A549 (cell line): ENCODE data around the gene HS3ST5.

Experiments
- BHLHE40 ChIP-seq: IDR thresholded peaks from 2 replicates; pipeline ENCODE4 v1.6.1; 2012; ENCODE audit warnings: low read depth, low read length, inconsistent platforms
- HDAC2 ChIP-seq: fragments of 200-600 bp; sonication (generic); IDR thresholded peaks from 2 replicates; pipeline ENCODE4 v1.6.1; 2016
- MAFK ChIP-seq: fragments of 450-650 bp; IDR thresholded peaks from 2 replicates; pipeline ENCODE4 v1.6.1; 2014; ENCODE audit not compliant: partially characterized antibody
- POLR2A ChIP-seq: IDR thresholded peaks from 2 replicates; pipeline ENCODE4 v1.6.1; 2012; ENCODE audit warnings: mild to moderate bottlenecking, low read length
- RAD21 ChIP-seq, 2 experiments: fragments of >200 bp in 1 of 2; sonication (Bioruptor Twin) in 1 of 2; formaldehyde crosslinking in 1 of 2; IDR thresholded peaks in 1 of 2; conservative IDR thresholded peaks in 1 of 2; 2 replicates in 1 of 2; 3 replicates in 1 of 2; pipeline ENCODE4 v1.6.1; 2012 to 2018; ENCODE audit warnings: inconsistent platforms in 1 of 2
- SMC3 ChIP-seq: fragments of >200 bp; sonication (Bioruptor Twin); formaldehyde crosslinking; IDR thresholded peaks from 3 replicates; pipeline ENCODE4 v1.6.1; 2018; ENCODE audit warnings: inconsistent platforms
- ZC3H11A ChIP-seq: fragments of 450-650 bp; IDR thresholded peaks from 2 replicates; pipeline ENCODE4 v1.6.1; 2014; ENCODE audit warnings: antibody characterized with exemption, mild to moderate bottlenecking
- TF ChIP-seq, protein P1 (sequence below): fragments of >200 bp; sonication (Bioruptor Twin); formaldehyde crosslinking; IDR thresholded peaks from 3 replicates; pipeline ENCODE4 v1.5.1; 2016

- TF ChIP-seq, protein P1, sequence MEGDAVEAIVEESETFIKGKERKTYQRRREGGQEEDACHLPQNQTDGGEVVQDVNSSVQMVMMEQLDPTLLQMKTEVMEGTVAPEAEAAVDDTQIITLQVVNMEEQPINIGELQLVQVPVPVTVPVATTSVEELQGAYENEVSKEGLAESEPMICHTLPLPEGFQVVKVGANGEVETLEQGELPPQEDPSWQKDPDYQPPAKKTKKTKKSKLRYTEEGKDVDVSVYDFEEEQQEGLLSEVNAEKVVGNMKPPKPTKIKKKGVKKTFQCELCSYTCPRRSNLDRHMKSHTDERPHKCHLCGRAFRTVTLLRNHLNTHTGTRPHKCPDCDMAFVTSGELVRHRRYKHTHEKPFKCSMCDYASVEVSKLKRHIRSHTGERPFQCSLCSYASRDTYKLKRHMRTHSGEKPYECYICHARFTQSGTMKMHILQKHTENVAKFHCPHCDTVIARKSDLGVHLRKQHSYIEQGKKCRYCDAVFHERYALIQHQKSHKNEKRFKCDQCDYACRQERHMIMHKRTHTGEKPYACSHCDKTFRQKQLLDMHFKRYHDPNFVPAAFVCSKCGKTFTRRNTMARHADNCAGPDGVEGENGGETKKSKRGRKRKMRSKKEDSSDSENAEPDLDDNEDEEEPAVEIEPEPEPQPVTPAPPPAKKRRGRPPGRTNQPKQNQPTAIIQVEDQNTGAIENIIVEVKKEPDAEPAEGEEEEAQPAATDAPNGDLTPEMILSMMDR, result no peak
- no peak for TF ChIP-seq POLR2A
- no peak for TF ChIP-seq HDAC2
- TF ChIP-seq BHLHE40, result no peak
- no peak for TF ChIP-seq RAD21 (conservative IDR thresholded peaks at IDR 0.05 in 1 of 2, IDR thresholded peaks at IDR 0.05 in 1 of 2)
- no peak for TF ChIP-seq SMC3
- no peak for TF ChIP-seq ZC3H11A
- TF ChIP-seq MAFK, result no peak
These were observed 140.4 kb downstream of the HS3ST5 start for GRCh38 chr6:114202389-114202788.
